Measurements from ENCODE around the gene SPATA1.

Gene SPATA1

DNA sequence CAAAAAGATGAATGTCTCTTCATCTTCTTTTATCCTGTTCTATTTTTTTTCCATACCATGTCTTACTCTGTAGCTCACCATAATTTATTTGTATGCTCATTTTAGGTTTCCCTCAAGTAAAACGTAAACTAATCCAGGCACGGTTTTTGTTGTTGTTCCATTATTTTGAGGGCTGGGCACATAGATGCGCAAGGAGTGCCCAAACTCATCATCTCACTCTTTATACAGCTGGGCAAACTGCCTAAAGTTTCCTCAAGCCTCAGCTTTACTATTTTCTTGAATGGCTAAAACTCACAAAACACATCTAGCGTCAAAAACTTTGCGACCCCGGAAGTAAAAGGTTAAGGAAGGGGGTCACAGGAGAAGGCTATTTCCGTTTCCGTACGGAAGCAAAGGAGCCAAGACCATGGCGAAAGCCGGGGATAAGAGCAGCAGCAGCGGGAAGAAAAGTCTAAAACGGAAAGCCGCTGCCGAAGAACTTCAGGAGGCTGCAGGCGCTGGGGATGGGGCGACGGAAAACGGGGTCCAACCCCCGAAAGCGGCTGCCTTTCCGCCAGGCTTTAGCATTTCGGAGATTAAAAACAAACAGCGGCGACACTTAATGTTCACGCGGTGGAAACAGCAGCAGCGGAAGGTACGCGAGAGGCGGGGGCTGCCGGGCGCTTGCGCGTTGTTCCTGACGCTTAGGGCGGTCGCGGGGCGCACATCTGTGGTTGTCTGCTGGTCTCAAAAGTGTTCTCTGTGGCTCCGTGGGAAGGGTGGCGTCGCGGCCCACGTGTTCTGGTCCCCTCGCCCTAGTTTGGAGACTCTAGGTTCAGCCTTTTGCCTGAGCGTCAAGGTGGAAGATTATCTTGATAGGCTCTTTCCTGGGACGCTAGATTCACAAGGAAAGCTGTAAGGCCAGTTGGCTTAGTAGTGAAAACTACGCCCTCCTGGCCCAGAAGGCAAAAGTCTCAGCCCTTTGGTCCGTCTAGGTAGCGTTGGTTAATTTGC, 27.0 kb upstream of the SPATA1 start, which contains the start of gene RPF1:
Gene RPF1 (plus strand): TSS at position 391 of the 993 bp plus-strand sequence. CDS start 16 bp downstream, at position 407.
- Histone ChIP-seq H3K4me3 (IDR thresholded peaks at IDR 0.05; ENCODE audit: insufficient read depth, low read depth, low read length) (peak within 1 kb of the TSS; percentile 57), H3K36me3 (ENCODE audit: insufficient read depth) (no peaks in the 10 kb centered on the region), H3K79me2 (ENCODE audit: insufficient read depth, low read depth) (peaks cover 23% of the 10 kb centered on the region; the same call in 1 of the 2 replicates), H4K20me1 (ENCODE audit: insufficient read depth) (no peaks in the 10 kb centered on the region), H3K27ac (peak within 1 kb of the TSS; percentile 87), H3K4me1 (ENCODE audit: low read depth, poor library complexity, severe bottlenecking) (peaks cover 7% of the 10 kb centered on the region), H3K27me3 (ENCODE audit: insufficient read depth, low read depth) (no peaks in the 10 kb centered on the region), H2AFZ (ENCODE audit: low read depth) (peak within 1 kb of the TSS; percentile 90), H3K9ac (peak within 1 kb of the TSS; percentile 74), H3K4me2 (peak within 1 kb of the TSS; percentile 52)
- TF ChIP-seq CTCF (conservative IDR thresholded peaks at IDR 0.05; ENCODE audit: low read depth, low read length): no peak

- Histone ChIP-seq H2AFZ (ENCODE audit: low read depth) (peak overlapping the region; percentile 90; the same call in 1 of the 2 replicates), H3K36me3 (ENCODE audit: insufficient read depth) (no peaks in the 10 kb centered on the region), H3K4me3 (IDR thresholded peaks at IDR 0.05; ENCODE audit: insufficient read depth, low read depth, low read length) (peak overlapping the region; percentile 57), H3K27ac (peak overlapping the region; percentile 87), H3K4me1 (ENCODE audit: low read depth, poor library complexity, severe bottlenecking) (peaks cover 7% of the 10 kb centered on the region), H3K9ac (peak overlapping the region; percentile 74; the same call in 1 of the 2 replicates), H4K20me1 (ENCODE audit: insufficient read depth) (no peaks in the 10 kb centered on the region), H3K4me2 (peak overlapping the region; percentile 38), H3K27me3 (ENCODE audit: insufficient read depth, low read depth) (no peaks in the 10 kb centered on the region), H3K79me2 (ENCODE audit: insufficient read depth, low read depth) (peaks cover 23% of the 10 kb centered on the region; the same call in 1 of the 2 replicates)
- no peak for TF ChIP-seq CTCF (conservative IDR thresholded peaks at IDR 0.05; ENCODE audit: low read depth, low read length)
Measured at GRCh38 chr1:84479998-84480397, 26.2 kb upstream of the SPATA1 start.

- Histone ChIP-seq H3K9ac (no peak overlapping the region), H3K4me3 (IDR thresholded peaks at IDR 0.05; ENCODE audit: insufficient read depth, low read depth, low read length) (no peak overlapping the region), H3K36me3 (ENCODE audit: insufficient read depth) (no peaks in the 10 kb centered on the region), H2AFZ (ENCODE audit: low read depth) (no peak overlapping the region), H4K20me1 (ENCODE audit: insufficient read depth) (no peaks in the 10 kb centered on the region), H3K27ac (no peak overlapping the region), H3K27me3 (ENCODE audit: insufficient read depth, low read depth) (no peaks in the 10 kb centered on the region), H3K4me2 (peak overlapping the region; percentile 38), H3K4me1 (ENCODE audit: low read depth, poor library complexity, severe bottlenecking) (peaks cover 7% of the 10 kb centered on the region), H3K79me2 (ENCODE audit: insufficient read depth, low read depth) (peaks cover 23% of the 10 kb centered on the region; the same call in 1 of the 2 replicates)
- no peak for TF ChIP-seq CTCF (conservative IDR thresholded peaks at IDR 0.05; ENCODE audit: low read depth, low read length)
Measured at GRCh38 chr1:84480650-84481049, 25.5 kb upstream of the SPATA1 start.

GRCh38 chr1:84481317-84481716, 24.9 kb upstream of the SPATA1 start:
- Histone ChIP-seq H3K27me3 (ENCODE audit: insufficient read depth, low read depth) (no peaks in the 10 kb centered on the region), H3K4me1 (ENCODE audit: low read depth, poor library complexity, severe bottlenecking) (peaks cover 7% of the 10 kb centered on the region), H3K9ac (no peak overlapping the region), H3K27ac (no peak overlapping the region), H2AFZ (ENCODE audit: low read depth) (no peak overlapping the region), H3K4me3 (IDR thresholded peaks at IDR 0.05; ENCODE audit: insufficient read depth, low read depth, low read length) (no peak overlapping the region), H3K4me2 (peak overlapping the region; percentile 38; the same call in 1 of the 2 replicates), H3K36me3 (ENCODE audit: insufficient read depth) (no peaks in the 10 kb centered on the region), H3K79me2 (ENCODE audit: insufficient read depth, low read depth) (peaks cover 23% of the 10 kb centered on the region; the same call in 1 of the 2 replicates), H4K20me1 (ENCODE audit: insufficient read depth) (no peaks in the 10 kb centered on the region)
- no peak for TF ChIP-seq CTCF (conservative IDR thresholded peaks at IDR 0.05; ENCODE audit: low read depth, low read length)

Data from KMS-11 (cell line).